ENCODE results near the gene NEGR1. TPM values are rescaled to one million over a fixed set of nuclear protein-coding genes. Genes with fewer than 3 reads are reported as not detected.

NEGR1 gene
- total and polyA plus RNA-seq, 9 donors, result 4.7 to 15.1 (median 9.1) TPM

DNA sequence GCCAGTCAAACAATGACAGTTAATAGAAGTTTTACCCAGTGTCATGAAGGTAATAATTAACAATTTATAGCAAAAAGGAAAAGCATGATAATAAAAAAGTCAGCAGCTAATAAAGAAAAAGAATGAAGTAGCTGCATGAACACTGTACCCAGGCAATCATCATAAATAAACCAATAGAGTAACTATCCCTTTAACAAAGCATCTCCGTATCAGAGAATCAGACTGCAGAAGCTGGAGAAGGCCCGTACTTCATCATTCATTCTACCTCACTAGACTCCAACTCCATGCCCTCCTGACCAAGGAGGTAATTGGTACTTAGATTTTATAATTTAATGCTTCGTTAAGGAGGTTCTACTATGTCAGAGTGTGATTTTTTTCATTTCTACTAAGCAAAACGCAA is 140.5 kb downstream of the NEGR1 start:
- H3K36me3 ChIP-seq, result no peaks in the 10 kb centered on the region
- H3K4me1 ChIP-seq (ENCODE audit: insufficient read depth), result no peaks in the 10 kb centered on the region
- H3K27ac ChIP-seq, result no peak overlapping the region
- H3K9me3 ChIP-seq, result no peaks in the 10 kb centered on the region
- no peak for TF ChIP-seq EP300 (IDR thresholded peaks at IDR 0.05)
- no peak for TF ChIP-seq CTCF (IDR thresholded peaks at IDR 0.05)
- no peak for TF ChIP-seq POLR2A (IDR thresholded peaks at IDR 0.05)
- H3K27me3 ChIP-seq, result no peaks in the 10 kb centered on the region
- H3K4me3 ChIP-seq, result no peak overlapping the region
- DNase-seq, result no peak
- WGBS, 3 donors, result 70 to 73% (median 72%) methylated on average over 4 of the region's 4 CpGs
- intact Hi-C loops (cut with DNase I), result no loop called here

- 87 to 91% (median 88%) methylated on average over 2 of the region's 2 CpGs for WGBS, 3 donors
- Histone ChIP-seq H3K27me3 (no peaks in the 10 kb centered on the region), H3K9me3 (no peaks in the 10 kb centered on the region), H3K4me1 (ENCODE audit: insufficient read depth) (no peaks in the 10 kb centered on the region), H3K27ac (no peak overlapping the region), H3K4me3 (no peak overlapping the region), H3K36me3 (no peaks in the 10 kb centered on the region)
- TF ChIP-seq CTCF (IDR thresholded peaks at IDR 0.05), result no peak
- TF ChIP-seq POLR2A (IDR thresholded peaks at IDR 0.05), result no peak
- TF ChIP-seq EP300 (IDR thresholded peaks at IDR 0.05), result no peak
- intact Hi-C loops (cut with DNase I), result no loop called here
- no peak for DNase-seq
Measured at GRCh38 chr1:72140222-72140621, 142.1 kb downstream of the NEGR1 start.

DNA sequence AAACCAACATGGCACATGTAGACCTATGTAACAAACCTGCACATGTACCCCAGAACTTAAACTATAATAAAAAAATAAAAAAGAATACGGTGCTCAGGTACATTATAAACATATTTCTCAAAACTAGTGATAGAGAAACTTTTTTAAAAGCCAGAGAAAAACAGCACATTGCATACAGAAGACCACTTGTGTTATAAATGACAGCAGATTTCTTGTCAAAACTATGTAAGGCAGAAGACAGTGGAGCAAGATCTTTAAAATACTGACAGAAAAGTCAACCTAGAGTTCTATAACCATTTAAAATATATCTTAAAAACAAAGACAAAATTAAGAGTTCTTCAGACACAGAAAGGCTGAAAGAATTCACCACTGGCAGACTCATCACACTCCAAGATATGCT is 144.7 kb downstream of the NEGR1 start:
- no peak for TF ChIP-seq CTCF (IDR thresholded peaks at IDR 0.05)
- no peak for TF ChIP-seq EP300 (IDR thresholded peaks at IDR 0.05)
- TF ChIP-seq POLR2A (IDR thresholded peaks at IDR 0.05), result no peak
- H3K4me3 ChIP-seq, result no peak overlapping the region
- intact Hi-C loops (cut with DNase I), result no loop called here
- no peak overlapping the region for H3K27ac ChIP-seq
- no peaks in the 10 kb centered on the region for H3K36me3 ChIP-seq
- WGBS, 3 donors, result 75 to 87% (median 84%) methylated on average over 1 of the region's 1 CpG
- DNase-seq, result no peak
- no peaks in the 10 kb centered on the region for H3K9me3 ChIP-seq
- H3K4me1 ChIP-seq (ENCODE audit: insufficient read depth), result no peaks in the 10 kb centered on the region
- H3K27me3 ChIP-seq, result no peaks in the 10 kb centered on the region

DNA sequence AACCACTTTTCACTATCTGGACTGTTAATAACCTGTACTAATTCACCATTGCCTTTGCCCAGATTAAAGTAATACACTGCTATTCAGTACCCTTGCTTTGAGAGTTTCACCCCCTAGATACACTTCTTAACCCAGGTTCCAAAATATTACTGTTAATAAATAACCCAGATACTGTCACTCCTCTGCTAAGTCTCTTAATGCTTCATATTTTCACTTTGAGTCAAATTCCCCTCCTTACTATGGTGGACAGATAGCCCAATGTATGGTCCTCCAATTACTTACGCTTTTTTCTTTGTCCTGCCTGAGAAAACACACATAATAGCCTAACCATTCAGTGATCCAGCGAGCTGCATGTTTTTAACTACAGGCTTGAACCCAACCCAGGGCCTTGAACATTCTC is 152.5 kb downstream of the NEGR1 start:
- TF ChIP-seq POLR2A (IDR thresholded peaks at IDR 0.05) (no peak), EP300 (IDR thresholded peaks at IDR 0.05) (no peak), CTCF (IDR thresholded peaks at IDR 0.05) (no peak)
- Histone ChIP-seq H3K4me3 (no peak overlapping the region), H3K9me3 (no peaks in the 10 kb centered on the region), H3K27me3 (no peaks in the 10 kb centered on the region), H3K4me1 (ENCODE audit: insufficient read depth) (no peaks in the 10 kb centered on the region), H3K36me3 (no peaks in the 10 kb centered on the region), H3K27ac (no peak overlapping the region)
- DNase-seq, result no peak
- WGBS, 3 donors, result 50 to 81% (median 63%) methylated on average over 2 of the region's 2 CpGs
- intact Hi-C loops (cut with DNase I), result no loop called here

Measured in ovary (tissue), 9 donors.